ENCODE measurements around the gene SYT14.
"Not testable (repeated sequence)": the region's sequence is repeated elsewhere in the genome, so short reads cannot be mapped to it uniquely, and the experiment has no call there.

Gene SYT14

DNA sequence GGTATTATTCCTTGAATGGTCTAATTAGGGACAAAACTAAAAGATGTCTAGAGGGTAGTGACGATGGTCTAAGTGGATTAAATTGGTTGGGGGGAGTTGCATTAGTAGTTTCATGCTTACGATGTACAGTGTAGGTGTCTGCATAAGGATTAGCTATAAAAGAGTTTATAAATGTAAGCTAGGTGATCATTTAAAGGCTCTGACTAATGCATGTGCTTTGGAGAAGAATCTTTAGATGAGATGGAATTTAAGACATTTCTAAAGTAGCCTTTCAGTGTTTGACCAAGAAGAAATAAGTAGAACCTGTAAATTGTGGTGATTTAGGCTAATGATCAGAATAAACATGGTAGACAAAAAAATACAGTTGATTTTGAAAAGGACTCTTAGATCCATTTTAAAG lies 7.4 kb downstream of the SYT14 start:
- DNase-seq (ENCODE audit: low read depth): no peak

DNA sequence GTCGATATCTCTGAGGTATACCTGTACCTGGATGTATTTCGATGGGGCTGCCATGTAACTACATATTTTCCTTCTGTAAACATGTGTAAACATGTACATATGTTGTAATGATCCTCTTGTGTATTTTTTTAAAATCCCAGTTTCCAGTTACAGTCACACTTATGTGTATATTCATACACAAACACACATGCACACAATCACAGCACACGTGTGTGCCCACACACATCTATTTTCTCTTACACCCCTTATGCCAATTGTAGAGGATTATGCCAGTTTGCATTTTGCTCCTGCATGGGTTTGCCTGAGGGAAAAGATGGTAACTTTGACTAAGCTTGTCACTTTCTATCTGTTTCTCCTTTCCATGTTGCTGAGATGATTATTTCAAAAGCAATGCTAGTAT lies 10.1 kb downstream of the SYT14 start:
- DNase-seq (ENCODE audit: low read depth): no peak

DNA sequence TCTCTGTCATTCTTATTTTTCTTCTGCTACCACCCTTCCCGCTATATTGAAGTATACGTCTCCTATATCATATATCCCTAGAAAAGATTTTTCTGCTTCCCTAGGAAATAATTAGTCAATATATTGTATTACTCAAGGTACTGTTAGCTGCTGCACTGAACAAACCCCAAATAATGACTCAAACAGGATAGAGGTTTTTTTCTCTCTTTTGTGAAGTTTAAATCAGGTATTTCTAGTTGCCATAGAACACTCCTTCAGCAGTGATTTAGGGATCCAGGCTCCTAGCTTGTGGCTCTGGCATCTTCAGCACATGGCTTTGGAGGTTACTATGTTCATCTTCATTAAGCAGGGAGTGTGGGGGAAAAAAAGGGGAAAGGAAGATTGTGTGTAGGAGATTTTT lies 18.1 kb downstream of the SYT14 start:
- DNase-seq (ENCODE audit: low read depth): no peak

DNA sequence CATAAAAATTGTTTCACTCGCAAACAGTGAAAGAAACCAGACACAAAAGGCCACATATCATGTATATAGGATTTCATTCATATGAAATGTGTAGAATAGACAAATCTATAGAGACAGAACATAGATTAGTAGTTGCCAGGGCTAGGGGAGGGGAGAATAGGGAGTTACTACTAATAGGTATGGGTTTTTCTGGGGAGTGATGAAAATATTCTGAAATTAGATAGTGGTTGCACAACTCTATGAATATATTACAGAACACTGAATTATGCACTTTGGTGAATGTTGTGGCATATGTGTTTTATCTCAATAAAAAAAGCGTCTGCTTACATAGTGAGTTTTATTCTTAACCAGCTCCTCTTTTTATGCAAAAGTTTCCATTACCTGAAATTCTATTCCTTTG lies 21.6 kb downstream of the SYT14 start:
- no peak for DNase-seq (ENCODE audit: low read depth)

DNA sequence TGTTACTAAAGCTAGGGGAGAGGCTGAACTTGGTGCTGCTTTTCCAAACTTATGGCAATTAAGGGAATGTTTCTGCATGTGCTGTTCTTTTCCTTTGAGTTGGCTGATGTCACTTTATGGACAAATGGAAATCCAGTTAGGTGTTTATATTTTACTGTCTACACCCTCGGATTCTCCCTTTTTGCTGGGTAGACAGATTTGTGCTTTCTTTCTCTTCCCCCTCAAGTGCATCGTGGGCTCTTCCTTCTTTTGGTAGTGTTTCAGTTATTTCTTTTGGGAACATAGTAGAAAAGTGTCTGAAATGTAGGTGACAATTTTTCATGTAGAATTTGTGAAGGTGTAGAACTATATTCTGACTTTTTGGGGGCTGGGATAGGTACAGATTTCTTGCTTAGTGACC lies 22.9 kb downstream of the SYT14 start:
- no peak for DNase-seq (ENCODE audit: low read depth)

DNA sequence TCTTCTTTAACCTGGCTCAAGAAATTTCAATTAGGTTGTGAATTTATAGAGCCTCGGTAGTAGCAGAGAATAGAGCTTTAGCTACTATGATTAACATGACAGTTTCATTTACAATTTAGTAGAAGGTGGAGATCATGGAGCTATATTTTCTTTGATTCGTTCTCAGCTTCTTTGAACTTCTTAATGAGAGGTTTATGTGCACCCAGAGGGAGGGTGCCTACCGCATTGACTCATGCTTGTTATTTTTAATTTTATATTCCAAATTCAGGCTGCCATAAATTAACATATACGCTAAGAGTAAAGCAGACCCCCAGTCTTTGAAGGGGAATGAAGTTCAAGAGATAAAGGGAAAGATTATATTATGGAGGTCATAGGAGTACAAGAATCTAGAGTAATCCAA lies 24.4 kb downstream of the SYT14 start:
- no peak for DNase-seq (ENCODE audit: low read depth)

DNA sequence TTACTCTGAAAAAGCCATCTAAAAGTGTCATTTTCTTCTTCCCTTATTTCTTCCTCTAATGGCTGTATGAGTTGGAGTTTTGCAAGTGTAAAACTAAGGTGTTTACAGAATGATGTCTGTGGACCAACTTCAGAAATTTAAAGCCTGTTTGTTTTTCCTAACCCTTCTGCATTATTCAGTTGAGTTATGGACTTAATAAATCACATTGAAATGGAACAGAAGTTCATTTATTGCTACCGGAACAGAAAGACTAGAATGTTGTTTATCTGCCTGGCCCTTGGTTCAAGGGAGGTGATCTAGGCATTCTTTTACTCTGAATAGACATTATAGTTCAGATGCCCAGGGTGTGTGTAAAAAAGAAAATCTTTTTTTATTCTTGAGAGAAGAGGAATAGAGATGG lies 24.8 kb downstream of the SYT14 start:
- DNase-seq (ENCODE audit: low read depth): no peak

DNA sequence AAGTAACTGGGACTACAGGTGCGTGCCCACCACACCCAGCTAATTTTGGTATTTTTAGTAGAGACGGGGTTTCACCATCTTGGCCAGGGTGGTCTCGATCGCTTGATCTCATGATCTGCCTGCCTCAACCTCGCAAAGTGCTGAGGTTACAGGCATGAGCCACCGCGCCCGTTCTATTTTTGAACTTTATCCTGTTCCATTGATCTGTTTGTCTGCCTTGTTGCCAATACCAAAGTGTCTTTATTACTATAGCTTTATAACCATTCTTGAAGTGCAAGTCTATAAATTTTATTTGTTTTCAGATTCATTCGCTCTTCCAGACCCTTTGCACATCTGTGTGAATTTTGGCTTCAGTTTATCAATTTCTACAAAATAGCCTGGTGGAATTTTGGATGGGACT lies 28.0 kb downstream of the SYT14 start:
- DNase-seq (ENCODE audit: low read depth): no peak

DNA sequence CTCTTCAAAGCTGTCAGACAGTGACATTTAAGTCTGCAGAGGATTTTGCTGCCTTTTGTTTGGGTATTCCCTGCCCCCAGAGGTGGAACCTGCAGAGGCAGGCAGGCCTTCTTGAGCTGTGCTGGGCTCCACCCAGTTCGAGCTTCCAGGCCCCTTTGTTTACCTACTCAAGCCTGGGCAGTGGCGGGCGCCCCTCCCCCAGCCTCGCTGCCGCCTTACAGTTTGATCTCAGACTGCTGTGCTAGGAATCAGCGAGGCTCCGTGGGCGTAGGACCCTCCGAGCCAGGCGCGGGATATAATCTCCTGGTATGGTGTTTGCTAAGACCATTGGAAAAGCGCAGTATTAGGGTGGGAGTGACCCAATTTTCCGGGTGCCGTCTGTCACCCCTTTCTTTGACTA lies 40.7 kb downstream of the SYT14 start:
- not testable (repeated sequence) for DNase-seq (ENCODE audit: low read depth)

DNA sequence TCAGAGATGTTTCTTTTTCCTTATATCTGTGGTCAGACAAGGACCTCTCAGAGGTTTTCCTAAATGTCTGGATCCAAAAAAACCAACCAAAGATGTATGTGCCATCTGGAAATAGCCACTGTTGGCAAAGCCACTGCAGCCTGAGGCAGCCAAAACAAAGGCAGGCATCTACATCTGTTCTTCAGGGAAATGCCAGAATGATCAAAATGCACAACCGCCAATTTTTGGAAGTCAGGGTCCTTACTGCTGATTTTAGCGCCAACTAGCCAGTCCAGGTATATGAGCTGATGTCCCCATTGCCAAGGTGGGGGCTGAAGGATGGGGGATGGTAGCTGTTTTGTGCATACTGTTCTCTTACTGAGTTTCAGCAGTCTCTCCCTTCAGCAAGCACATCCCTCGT lies 45.9 kb downstream of the SYT14 start:
- no peak for DNase-seq (ENCODE audit: low read depth)

DNA sequence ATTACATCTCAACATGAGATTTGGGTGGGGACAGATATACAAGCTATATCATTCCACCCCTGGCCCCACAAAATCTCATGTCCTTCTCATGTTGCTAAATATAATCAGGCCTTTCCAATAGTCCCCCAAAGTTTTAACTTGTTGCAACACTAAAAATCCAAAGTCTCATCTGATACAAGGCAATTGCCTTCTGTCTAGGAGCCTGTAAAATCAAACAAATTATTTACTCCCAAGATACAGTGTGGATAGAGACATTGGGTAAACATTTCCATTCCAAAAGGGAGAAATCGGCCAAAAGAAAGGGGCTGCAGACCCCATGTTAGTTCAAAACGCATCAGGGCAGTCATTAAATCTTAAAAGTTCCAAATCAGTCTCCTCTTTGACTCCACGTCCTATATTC lies 47.0 kb downstream of the SYT14 start:
- DNase-seq (ENCODE audit: low read depth): no peak

DNA sequence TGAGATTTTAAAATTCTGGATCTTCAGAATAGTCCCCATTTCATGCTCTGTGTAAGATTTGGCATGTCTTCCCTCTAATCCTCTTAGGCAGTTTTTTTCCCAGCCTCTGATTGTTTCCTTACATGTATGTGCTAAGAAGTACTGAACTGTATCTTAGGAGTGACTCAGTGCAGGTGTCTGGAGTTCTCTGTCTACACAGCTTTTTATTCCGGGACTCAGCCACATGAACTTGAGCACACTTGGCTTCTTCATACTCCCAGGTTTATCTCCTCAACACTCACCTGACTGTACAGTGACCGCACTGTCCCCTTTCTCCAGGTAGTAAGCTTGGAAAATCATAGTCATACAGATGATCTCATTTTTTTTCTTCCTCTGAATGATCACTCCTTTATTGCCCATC lies 50.7 kb downstream of the SYT14 start:
- no peak for DNase-seq (ENCODE audit: low read depth)

DNA sequence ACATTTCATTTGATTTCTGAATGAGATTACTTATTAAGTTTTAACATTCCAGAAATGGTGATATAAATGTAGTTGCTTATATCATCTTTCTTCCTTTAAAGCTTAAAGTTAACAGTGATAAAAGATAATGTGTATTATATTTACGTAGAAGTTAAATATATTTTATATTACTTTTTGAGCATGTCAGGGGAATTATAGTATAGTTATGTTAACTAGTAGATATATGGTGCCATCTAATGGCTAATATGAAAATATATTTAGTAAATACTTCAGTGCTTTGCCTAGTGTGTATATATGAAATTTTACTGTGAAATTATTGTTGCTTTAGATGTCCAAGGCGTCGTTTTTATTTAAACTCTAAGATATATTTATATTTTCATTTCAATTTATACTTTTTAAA lies 51.5 kb downstream of the SYT14 start:
- DNase-seq (ENCODE audit: low read depth): no peak

DNA sequence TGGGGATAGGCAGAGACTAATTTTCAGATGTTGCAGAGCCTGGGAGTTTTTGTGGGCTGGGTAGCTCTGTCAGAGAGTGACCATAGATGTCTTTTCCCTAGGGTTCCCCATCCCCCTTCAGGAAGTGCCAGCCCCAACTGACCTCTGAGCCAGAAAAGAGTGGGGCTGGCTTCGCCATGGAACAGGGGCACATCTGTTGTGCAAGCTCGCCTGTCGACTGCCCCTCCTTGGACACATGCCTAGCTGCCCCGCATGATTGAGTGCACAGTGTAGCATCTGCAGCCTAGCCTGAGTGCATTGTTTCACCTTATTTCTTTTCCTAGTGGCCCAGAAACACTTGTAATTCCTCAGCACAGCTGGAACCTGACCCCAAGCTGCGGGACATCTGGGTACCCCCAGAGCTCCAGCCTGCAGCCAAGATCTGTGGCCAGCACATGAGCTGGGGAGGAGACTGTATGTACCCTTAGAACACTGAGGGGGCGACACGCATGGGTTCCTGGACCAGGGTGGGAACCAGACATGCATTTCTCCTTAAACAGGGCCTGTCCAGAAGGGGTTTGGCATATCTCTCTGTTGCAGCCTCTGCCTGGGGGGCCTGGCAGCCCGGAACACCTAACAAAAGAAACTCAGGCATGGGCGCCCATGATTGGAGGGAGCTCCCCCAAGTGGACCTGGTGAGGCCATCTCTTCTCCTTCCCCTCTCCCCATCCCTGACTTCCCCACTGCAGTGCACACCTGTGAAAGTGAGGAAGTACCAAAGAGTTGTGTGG lies 55.2 kb downstream of the SYT14 start:
- DNase-seq (ENCODE audit: low read depth): no peak

DNA sequence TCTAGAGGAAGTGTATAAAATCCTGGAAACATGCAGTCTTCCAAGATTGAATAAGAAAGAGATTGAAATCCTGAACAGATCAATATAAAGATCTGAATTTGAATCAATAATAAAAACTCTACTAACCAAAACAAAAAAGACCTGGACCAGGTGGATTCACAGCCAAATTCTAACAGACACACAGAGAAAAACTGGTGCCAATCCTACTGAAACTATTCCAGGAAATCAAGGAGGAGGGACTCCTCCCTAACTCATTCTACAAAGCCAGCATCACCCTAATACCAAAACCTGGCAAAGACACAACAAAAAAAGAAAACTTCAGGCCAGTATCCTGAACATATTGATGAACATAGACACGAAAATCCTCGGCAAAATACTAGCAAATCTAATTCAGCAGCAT lies 58.3 kb downstream of the SYT14 start:
- no peak for DNase-seq (ENCODE audit: low read depth)

DNA sequence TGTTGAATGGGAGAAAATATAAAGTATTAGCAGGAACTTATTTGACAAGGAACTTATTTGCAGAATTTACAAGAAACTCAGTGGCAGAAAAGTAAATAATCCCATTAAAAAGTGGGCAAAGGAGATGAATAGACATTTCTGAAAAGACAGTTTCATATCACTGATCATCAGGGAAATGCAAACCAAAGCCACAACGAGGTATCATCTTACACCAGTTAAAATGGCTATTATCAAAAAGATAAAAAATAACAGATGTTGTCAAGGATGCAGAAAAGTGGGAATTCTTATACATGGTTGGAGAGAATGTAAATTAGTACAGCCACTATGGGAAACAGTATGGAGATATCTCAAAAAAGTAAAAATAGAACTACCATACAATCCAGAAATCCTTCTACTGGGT lies 61.0 kb downstream of the SYT14 start:
- DNase-seq (ENCODE audit: low read depth): no peak

DNA sequence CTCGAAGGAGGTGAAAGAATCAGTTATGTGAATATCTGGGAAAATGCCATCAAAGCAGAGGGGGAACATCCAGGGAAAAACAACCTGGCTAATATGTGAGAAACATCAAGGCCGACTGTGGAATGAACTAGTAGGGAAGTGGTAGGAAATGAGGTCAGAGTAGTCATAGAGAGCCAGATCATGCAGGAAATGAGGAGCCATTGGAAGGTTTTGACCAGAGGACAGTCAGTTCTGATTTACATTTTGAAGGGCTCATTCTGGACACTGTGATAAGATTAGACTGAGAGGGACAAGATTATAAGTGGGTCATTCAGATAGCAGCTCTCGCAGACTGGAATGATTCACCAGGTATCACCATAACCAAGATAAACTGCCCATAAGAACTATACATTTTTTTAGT lies 63.7 kb downstream of the SYT14 start:
- no peak for DNase-seq (ENCODE audit: low read depth)

DNA sequence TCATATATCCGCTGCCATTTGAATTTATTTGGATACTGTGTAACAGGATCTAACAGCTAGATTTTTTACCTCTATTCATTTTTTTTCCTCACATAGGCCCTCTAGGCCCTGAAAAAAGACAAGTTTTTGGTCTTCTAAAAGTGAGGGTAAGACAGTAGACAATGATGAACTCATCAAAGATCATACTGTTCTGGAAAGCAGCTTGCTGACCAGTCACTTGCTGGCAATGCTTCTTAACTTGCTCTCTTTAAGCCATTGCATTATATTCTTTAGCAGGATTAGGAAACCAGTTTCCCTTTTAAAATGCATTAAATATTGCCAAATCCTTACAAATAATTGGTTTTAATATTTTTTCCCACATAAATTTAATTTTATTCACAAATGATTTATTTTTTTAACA lies 65.5 kb downstream of the SYT14 start:
- DNase-seq (ENCODE audit: low read depth): no peak

DNA sequence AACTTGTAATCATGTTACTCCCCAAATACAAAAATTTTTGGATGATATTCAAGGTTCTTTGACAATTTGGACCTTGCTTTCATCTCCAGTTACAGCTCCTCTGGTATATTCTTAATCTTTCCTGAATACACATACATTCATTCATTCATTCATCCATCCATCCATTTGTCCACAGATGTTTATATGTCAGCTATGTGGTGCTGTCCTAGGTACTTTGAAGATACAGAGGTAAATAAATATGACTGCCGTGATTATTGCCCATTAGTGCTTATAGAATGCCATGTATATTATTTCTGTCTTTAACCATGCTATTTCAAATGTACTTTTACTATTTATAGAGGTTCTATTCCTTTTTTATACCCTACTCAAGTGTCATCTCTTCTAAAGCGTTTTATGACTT lies 72.1 kb downstream of the SYT14 start:
- DNase-seq (ENCODE audit: low read depth): no peak

DNA sequence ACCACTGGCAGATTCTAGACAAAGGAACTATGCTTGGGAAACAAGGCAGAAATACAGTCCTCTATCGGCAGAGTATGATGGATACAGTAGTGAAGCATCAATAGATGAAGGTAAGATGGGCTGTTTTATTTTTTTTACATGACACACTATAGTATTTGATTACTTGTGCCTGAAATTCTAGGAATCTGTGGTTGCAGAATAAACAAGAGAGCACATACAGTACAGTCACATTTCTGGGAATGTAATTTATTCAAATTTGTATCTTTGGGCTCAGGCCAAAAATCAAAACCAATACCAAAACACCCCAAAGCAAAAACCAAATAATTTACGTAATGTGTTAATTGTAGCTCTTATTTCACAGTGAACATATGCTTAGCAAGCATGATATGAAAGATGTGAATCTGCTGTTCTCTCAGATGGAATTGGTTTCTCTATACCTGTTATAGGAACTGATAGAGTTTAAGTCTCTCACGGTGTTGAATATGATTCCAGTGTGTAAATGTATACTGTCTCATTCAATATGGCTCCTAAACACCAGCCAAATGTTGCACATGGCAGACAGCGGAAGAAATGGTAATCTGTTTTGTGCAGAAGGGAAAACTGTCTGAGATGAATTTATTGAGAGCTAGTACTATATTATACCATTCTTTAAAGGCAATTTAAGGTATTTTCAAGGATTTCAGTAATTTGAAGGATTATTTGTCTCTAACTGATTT lies 83.3 kb downstream of the SYT14 start:
- no peak for DNase-seq (ENCODE audit: low read depth)

DNA sequence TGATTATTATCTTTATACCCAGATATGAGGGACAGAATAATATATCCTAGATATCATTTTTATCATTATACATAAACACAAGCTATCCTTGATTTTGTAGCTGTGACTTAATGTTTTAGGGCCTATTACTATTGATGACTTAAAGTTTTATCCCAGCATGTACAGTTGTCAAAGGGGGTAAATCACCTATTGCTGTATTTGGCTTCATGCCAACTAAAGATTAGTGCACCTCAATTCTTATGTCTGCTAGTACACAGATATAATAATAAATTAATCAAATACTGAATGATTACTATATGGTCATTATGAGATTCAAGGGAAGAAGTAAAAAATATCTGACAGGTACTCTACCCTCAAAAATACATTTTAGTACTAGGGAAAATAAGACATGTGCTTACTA lies 84.0 kb downstream of the SYT14 start:
- DNase-seq (ENCODE audit: low read depth): no peak

DNA sequence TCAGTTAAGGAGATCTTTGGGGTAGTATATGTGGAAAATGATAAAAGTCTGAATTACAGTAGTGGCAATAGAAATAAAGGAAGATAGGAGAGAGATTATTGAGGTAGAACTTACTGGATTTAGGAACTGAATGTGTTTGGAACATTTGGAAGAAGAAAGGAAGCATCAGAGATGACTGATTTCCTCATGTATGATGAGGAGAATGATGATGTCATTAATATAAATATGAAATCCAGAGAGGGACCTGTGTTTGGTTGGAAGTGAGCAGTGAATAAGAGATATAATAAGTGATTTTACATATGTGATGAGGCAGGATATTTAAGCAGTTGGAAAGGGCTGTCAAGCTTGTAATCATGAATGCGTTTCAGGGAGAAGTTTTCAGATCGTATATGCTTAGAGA lies 86.3 kb downstream of the SYT14 start:
- DNase-seq (ENCODE audit: low read depth): no peak

DNA sequence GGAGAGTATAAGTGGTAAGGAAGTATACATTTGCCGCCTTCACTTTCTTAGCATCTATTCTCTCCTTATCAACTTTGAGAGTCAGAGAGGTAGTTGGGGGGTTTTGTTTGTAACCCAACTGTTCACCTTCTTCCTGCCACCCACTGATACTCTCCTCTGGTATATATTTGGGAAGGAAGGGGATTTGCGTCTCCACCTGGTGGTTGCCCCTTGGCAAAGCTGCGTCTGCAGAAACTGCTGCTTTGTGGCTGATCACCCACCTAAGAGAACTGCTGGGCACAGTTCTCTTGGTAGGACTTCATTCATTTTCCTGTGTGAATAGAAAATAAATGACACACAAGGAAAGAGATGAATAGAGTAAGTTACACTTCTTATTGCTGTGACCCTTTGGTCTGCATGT lies 87.0 kb downstream of the SYT14 start:
- DNase-seq (ENCODE audit: low read depth): no peak

DNA sequence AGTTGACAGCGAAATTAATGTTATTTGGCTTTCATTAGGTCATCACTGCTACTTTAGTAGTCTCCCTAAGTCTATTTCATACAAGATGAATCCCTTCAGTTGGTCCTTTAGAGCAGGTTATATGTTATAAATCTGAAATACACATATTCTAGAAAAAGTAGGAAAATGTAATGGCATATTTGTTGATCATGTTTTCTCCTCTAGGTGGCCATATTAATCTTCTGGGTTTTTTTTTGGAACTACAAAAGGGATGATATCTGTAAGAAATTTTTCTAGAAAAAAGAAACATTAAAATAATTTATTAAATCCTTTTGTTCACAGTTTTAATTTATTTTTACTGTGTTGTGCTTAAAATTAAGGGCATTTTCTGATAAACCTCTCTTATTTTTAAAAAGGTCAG lies 87.9 kb downstream of the SYT14 start:
- DNase-seq (ENCODE audit: low read depth): no peak
